Lung (tissue), 12 donors: Measurements from ENCODE around the gene TTI1. TPM values are rescaled to one million over a fixed set of nuclear protein-coding genes. Genes with fewer than 3 reads are reported as not detected.

Experiments
- ATAC-seq: fragments of 200-7000 bp; cut with Tn5 transposase; one replicate; pipeline ENCODE4 v1.9.1; 2020; ENCODE audit warnings: moderate number of reproducible peaks; ENCODE audit not compliant: insufficient read depth, low FRiP score
- DNase-seq, 3 donors: peaks; one replicate each; pipeline ENCODE4 v3.0.0-alpha.2; 2013 to 2017
- H3K27ac ChIP-seq, 2 donors: one replicate each; pipeline ENCODE4 v1.5.1; 2013; ENCODE audit warnings: mild to moderate bottlenecking in 2 of 2, moderate library complexity in 2 of 2, control low read depth in 1 of 2, inconsistent platforms in 1 of 2, low read depth in 1 of 2, low read length in 1 of 2
- H3K27me3 ChIP-seq, 3 donors: one replicate each; pipeline ENCODE4 v1.5.1; 2013; ENCODE audit warnings: low read length in 2 of 3; ENCODE audit not compliant: control insufficient read depth in 3 of 3, insufficient read depth in 3 of 3
- H3K36me3 ChIP-seq, 4 donors: one replicate each; pipeline ENCODE4 v1.5.1; 2013; ENCODE audit warnings: low read length in 4 of 4, mild to moderate bottlenecking in 1 of 4, moderate library complexity in 1 of 4; ENCODE audit not compliant: control insufficient read depth in 4 of 4, insufficient read depth in 4 of 4
- H3K4me1 ChIP-seq, 5 donors: one replicate each; pipeline ENCODE4 v1.5.1; 2013; ENCODE audit warnings: low read length in 5 of 5, mild to moderate bottlenecking in 2 of 5, moderate library complexity in 1 of 5; ENCODE audit not compliant: control insufficient read depth in 5 of 5, insufficient read depth in 5 of 5
- H3K4me3 ChIP-seq: one replicate; pipeline ENCODE4 v1.5.1; 2013; ENCODE audit warnings: mild to moderate bottlenecking, control low read depth, moderate library complexity
- H3K9ac ChIP-seq, 2 donors: one replicate each; pipeline ENCODE4 v1.5.1; 2013; ENCODE audit warnings: low read length in 2 of 2, control low read depth in 1 of 2; ENCODE audit not compliant: insufficient read depth in 1 of 2
- H3K9me3 ChIP-seq, 4 donors: one replicate each; pipeline ENCODE4 v1.5.1; 2013; ENCODE audit warnings: low read length in 3 of 4, mild to moderate bottlenecking in 1 of 4, moderate library complexity in 1 of 4; ENCODE audit not compliant: control insufficient read depth in 4 of 4, insufficient read depth in 3 of 4
- CTCF ChIP-seq: IDR thresholded peaks from 2 replicates; pipeline ENCODE4 v1.5.1; 2012; ENCODE audit warnings: mild to moderate bottlenecking; ENCODE audit errors: control extremely low read depth, extremely low read depth
- WGBS, 2 donors: extraction: QIAGEN DNeasy Blood & Tissue Kit; methylation state at CpG; one replicate each; pipeline ENCODE4 v1.1.7; 2013; 5-methylcytosine and 5-hydroxymethylcytosine counted together
- polyA plus RNA-seq, 2 donors: library from polyadenylated mRNA; stranded (reverse); fragments of 200-250 nt; gene quantifications; one replicate each; pipeline ENCODE4 v1.2.1, GENCODE V29; 2013
- total RNA-seq, 2 donors: library from RNA; depleted of rRNA in 1 of 2; stranded (reverse); fragments of >200 nt in 1 of 2; gene quantifications; one replicate each; pipeline ENCODE4 v1.2.1, GENCODE V29; 2014 to 2021
- donor health status: control.
- donor health status: control.
- donor health status: Bipolar disorder and iron deficiency.
- donor health status: healthy.
- donor health status: DM: yes; HTN: yes; CAD: no.

TTI1 gene
- total and polyA plus RNA-seq, 4 donors = 6.7 to 33.8 (median 15.5) TPM

- ATAC-seq (no peak), DNase-seq (peak; percentile 39 to 76 (median 75))
- 84 to 88% methylated on average over 7 of the region's 7 CpGs for WGBS, 2 donors
Observed at GRCh38 chr20:38063911-38064530, 30.8 kb upstream of the TTI1 start.

GRCh38 chr20:38062890-38063289 is 29.6 kb upstream of the TTI1 start:
- no peaks in the 10 kb centered on the region for H3K9me3 ChIP-seq
- H3K9ac ChIP-seq = no peak overlapping the region
- no peak overlapping the region for H3K27ac ChIP-seq
- peaks cover 0 to 51% (median 16%) of the 10 kb centered on the region in 5 donors for H3K4me1 ChIP-seq
- 78 to 82% methylated on average over 5 of the region's 5 CpGs for WGBS, 2 donors
- no peak overlapping the region for H3K4me3 ChIP-seq
- no peak for ATAC-seq
- no peaks in the 10 kb centered on the region for H3K27me3 ChIP-seq
- H3K36me3 ChIP-seq = peaks cover 31 to 56% (median 39%) of the 10 kb centered on the region in 4 donors
- DNase-seq = peak; percentile 48 to 88 (median 70)
- no peak for TF ChIP-seq CTCF

More at GRCh38 chr20:38063911-38064530, 30.8 kb upstream of the TTI1 start:
- Histone ChIP-seq H3K9ac (no peak overlapping the region), H3K27me3 (no peaks in the 10 kb centered on the region), H3K4me3 (no peak overlapping the region), H3K9me3 (no peaks in the 10 kb centered on the region), H3K4me1 (peaks cover 0 to 51% (median 16%) of the 10 kb centered on the region in 5 donors), H3K27ac (no peak overlapping the region), H3K36me3 (peaks cover 32 to 56% (median 46%) of the 10 kb centered on the region in 4 donors)
- no peak for TF ChIP-seq CTCF

GRCh38 chr20:38061109-38061508 is 27.9 kb upstream of the TTI1 start:
- H3K9ac ChIP-seq = no peak overlapping the region
- no peak overlapping the region for H3K27ac ChIP-seq
- H3K4me1 ChIP-seq = peaks cover 0 to 41% (median 18%) of the 10 kb centered on the region in 5 donors

More at GRCh38 chr20:38061109-38061508, 27.9 kb upstream of the TTI1 start:
- H3K4me3 ChIP-seq = no peak overlapping the region
- no peak for ATAC-seq
- 70 to 81% methylated on average over 4 of the region's 4 CpGs for WGBS, 2 donors
- no peaks in the 10 kb centered on the region for H3K27me3 ChIP-seq
- DNase-seq = no peak
- H3K36me3 ChIP-seq = peaks cover 22 to 41% (median 34%) of the 10 kb centered on the region in 4 donors
- H3K9me3 ChIP-seq = no peaks in the 10 kb centered on the region
- no peak for TF ChIP-seq CTCF
